Measurements from ENCODE around the gene SLC7A11. TPM values are rescaled to one million over a fixed set of nuclear protein-coding genes. Genes with fewer than 3 reads are reported as not detected.

SLC7A11 gene
- total and polyA plus RNA-seq, 2 of the 4 experiments (the other 2 are of a cell fraction) = 8.3 to 24.7 TPM

DNA sequence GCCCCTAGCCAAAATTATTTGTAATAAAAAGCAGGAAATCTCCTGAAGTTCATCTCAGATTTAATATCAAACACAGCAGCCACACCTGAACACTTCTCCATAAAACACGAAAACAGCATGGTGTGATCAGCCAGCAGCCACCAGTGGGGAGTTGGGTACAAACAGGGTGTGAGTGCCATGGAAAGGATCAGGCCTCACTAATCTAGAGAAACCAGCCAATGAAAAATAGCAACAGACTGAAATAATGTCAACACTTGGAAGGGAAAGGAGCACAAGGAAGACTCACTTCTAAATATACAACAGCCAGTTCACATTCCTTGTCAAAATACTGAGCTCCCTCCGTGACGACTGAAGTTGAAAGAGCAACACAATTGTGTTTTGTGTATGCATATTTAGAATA, 46.0 kb downstream of the SLC7A11 start:
- Histone ChIP-seq H3K36me3 (ENCODE audit: control insufficient read depth, insufficient read depth, low read length) (peaks cover 12% of the 10 kb centered on the region), H2BK15ac (ENCODE audit: low read depth, low read length) (no peak overlapping the region), H3K79me1 (ENCODE audit: low read depth in 1 of 2, low read length in 2 of 2) (peaks cover 11 to 19% of the 10 kb centered on the region in 2 experiments; a peak in 3 of 4 replicates), H4K20me1 (ENCODE audit: insufficient read depth, low read length) (no peaks in the 10 kb centered on the region), H3K9me3 (ENCODE audit: control insufficient read depth, insufficient read depth, low read length) (no peaks in the 10 kb centered on the region), H3K18ac (ENCODE audit: low read depth, low read length) (no peak overlapping the region), H3K56ac (ENCODE audit: extremely low read depth, insufficient read depth, low read length) (no peak overlapping the region), H3K4ac (ENCODE audit: low read depth, low read length) (no peak overlapping the region), H3K27me3 (ENCODE audit: control insufficient read depth, insufficient read depth, low read length) (no peaks in the 10 kb centered on the region), H2BK120ac (ENCODE audit: low read depth, low read length) (no peak overlapping the region), H3K9ac (ENCODE audit: low read depth, low read length) (no peak overlapping the region), H3K9me1 (ENCODE audit: insufficient read depth, low read length) (0 out of 2 replicates have a peak, but pooled peaks cover 5% of the 10 kb centered on the region), H2AK5ac (ENCODE audit: low read depth, low read length) (no peak overlapping the region), H4K8ac (ENCODE audit: low read depth in 2 of 2, low read length in 2 of 2) (no peak overlapping the region), H3K4me3 (ENCODE audit: insufficient read depth, low read depth, low read length) (no peak overlapping the region), H3K4me2 (ENCODE audit: low read depth, low read length) (no peak overlapping the region), H3K4me1 (ENCODE audit: control insufficient read depth, insufficient read depth, low read length) (peaks cover 6% of the 10 kb centered on the region; the same call in 1 of the 2 replicates), H2BK5ac (ENCODE audit: low read depth, low read length, poor library complexity, severe bottlenecking) (no peak overlapping the region), H4K5ac (ENCODE audit: low read depth, low read length) (no peak overlapping the region), H3K23ac (ENCODE audit: low read depth, low read length) (no peak overlapping the region), H4K91ac (ENCODE audit: insufficient read depth, low read depth, low read length) (no peak overlapping the region), H2AFZ (replicated peaks; ENCODE audit: low read length, poor library complexity) (no peak overlapping the region), H2BK20ac (ENCODE audit: low read depth, low read length) (no peak overlapping the region), H3K27ac (ENCODE audit: insufficient read depth, low read length) (no peak overlapping the region), H3K14ac (replicated peaks; ENCODE audit: low read depth, low read length) (no peak overlapping the region), H2AK9ac (replicated peaks; ENCODE audit: low read depth, low read length, poor library complexity) (no peak overlapping the region)
- TF ChIP-seq BHLHE40 (IDR thresholded peaks at IDR 0.05; ENCODE audit: low read depth, low read length) (no peak), MXI1 (IDR thresholded peaks at IDR 0.05; ENCODE audit: borderline replicate concordance, low read depth, low read length) (no peak), RFX5 (IDR thresholded peaks at IDR 0.05; ENCODE audit: low read depth, low read length) (no peak), MAFK (IDR thresholded peaks at IDR 0.05; ENCODE audit: low read depth, low read length) (no peak), CHD1 (IDR thresholded peaks at IDR 0.05; ENCODE audit: low read depth, low read length) (no peak), CEBPB (IDR thresholded peaks at IDR 0.05; ENCODE audit: low read depth, low read length) (no peak), FOS (IDR thresholded peaks at IDR 0.05; ENCODE audit: low read depth, low read length) (no peak), NFE2L2 (IDR thresholded peaks at IDR 0.05; ENCODE audit: low read depth, low read length) (no peak), POLR2A (IDR thresholded peaks at IDR 0.05; ENCODE audit: low read depth, low read length) (no peak), MAZ (IDR thresholded peaks at IDR 0.05; ENCODE audit: borderline replicate concordance, low read depth, low read length) (no peak), RCOR1 (IDR thresholded peaks at IDR 0.05; ENCODE audit: insufficient replicate concordance, low read length) (no peak), RAD21 (IDR thresholded peaks at IDR 0.05; ENCODE audit: low read length) (no peak)
- TF ChIP-seq, protein P1, sequence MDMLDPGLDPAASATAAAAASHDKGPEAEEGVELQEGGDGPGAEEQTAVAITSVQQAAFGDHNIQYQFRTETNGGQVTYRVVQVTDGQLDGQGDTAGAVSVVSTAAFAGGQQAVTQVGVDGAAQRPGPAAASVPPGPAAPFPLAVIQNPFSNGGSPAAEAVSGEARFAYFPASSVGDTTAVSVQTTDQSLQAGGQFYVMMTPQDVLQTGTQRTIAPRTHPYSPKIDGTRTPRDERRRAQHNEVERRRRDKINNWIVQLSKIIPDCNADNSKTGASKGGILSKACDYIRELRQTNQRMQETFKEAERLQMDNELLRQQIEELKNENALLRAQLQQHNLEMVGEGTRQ (IDR thresholded peaks at IDR 0.05; ENCODE audit: low read depth, low read length) = no peak
- TF ChIP-seq, protein P2, sequence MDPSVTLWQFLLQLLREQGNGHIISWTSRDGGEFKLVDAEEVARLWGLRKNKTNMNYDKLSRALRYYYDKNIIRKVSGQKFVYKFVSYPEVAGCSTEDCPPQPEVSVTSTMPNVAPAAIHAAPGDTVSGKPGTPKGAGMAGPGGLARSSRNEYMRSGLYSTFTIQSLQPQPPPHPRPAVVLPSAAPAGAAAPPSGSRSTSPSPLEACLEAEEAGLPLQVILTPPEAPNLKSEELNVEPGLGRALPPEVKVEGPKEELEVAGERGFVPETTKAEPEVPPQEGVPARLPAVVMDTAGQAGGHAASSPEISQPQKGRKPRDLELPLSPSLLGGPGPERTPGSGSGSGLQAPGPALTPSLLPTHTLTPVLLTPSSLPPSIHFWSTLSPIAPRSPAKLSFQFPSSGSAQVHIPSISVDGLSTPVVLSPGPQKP (IDR thresholded peaks at IDR 0.05; ENCODE audit: borderline replicate concordance, low read depth, low read length) = no peak
- dilution Hi-C loops (cut with HindIII; ENCODE audit: low sequenced_read_pairs, unreplicated experiment) = no loop called here
- ChIA-PET POLR2A (ENCODE audit: unreplicated experiment) (no interaction called here), CTCF (no interaction called here)
- in situ Hi-C loops (cut with MboI; ENCODE audit: low sequenced_read_pairs) = loop anchor here (25.0 kb wide), 1 partner anchor 659 kb away; the partner anchor contains the start of gene PCDH18
- intact Hi-C loops (cut with micrococcal nuclease) = no loop called here
- no TSS peak for BruUV-seq (replicated peaks)
- DNase-seq = no peak
- no CpG with 5 or more reads among the region's 3 CpGs for WGBS, 2 experiments (ENCODE audit: extremely low coverage in 2 of 2, insufficient read length in 1 of 2)
- no peak for ATAC-seq (ENCODE audit: low read depth)

All from IMR-90 (cell line).